ENCODE results near the gene CAP2.

Gene CAP2

GRCh38 chr6:17477356-17477755 lies 84.0 kb downstream of the CAP2 start:
- no peak for DNase-seq

DNA sequence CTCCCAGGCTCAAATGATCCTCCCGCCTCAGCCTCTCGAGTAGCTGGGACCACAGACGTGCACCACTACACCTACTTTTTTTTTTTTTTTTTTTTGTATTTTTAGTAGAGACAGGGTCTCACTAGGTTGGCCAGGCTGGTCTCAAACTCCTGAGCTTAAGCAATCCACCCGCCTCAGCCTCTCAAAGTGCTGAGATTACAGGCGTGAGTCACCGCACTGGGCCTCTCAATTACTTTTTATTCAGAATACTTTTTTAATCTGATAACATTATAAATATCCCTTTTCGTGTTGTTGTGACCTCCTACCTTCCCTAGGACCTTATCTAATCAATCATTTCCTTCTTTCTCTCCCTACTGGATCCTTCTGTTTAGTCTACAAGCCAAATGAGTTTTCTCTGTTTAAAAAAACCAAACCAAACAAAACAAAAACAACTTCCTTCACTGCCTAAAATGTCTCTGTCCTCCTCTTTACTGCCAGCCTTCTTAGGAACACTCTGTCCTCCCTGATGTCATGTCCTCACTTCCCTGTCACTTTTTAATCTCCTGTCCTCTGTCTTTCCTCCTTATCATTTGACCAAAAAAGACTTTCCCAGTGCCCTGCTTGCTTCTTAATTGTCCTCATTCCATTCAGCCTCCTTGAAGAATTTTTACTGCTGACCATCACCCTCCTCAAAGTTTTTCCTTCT lies 85.0 kb downstream of the CAP2 start:
- no peak for DNase-seq

DNA sequence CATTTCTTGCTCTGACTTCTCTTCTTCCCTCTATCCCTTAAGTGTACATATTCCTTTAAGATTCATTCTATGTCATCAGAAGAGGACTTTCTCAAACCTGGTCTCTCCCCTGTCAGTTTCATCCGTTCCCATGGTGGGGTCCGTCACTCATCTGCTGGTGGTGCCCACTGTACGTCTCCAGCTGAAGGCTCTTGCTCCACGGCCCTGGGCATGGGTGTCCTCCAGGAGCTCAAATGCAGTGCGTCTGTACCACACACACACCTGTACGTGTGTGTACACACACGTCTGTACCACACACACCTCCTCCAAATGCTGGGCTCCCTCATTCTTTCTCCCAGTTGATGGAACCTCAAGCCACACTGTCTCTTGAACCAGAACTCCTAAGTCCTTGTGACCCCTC lies 85.6 kb downstream of the CAP2 start:
- DNase-seq, result no peak

DNA sequence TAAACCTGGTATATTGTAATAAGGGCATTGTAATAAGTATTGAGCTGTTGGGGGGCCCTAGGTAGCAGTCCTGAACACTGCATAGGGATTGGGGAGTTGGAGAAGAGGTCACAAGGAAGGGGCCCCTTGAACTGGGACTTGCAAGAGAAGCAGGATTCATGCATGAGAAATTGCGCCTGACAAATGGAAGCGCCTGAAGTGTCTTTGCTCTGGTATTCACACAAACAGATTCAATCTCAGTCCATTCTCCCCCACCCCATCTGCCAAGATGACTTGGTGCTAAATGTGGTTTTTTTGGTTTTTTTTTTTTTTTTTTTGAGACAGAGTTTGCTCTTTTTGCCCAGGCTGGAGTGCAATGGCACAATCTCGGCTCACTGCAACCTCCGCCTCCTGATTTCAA lies 87.1 kb downstream of the CAP2 start:
- DNase-seq, result no peak

GRCh38 chr6:17482711-17483110 lies 89.3 kb downstream of the CAP2 start:
- DNase-seq, result no peak

DNA sequence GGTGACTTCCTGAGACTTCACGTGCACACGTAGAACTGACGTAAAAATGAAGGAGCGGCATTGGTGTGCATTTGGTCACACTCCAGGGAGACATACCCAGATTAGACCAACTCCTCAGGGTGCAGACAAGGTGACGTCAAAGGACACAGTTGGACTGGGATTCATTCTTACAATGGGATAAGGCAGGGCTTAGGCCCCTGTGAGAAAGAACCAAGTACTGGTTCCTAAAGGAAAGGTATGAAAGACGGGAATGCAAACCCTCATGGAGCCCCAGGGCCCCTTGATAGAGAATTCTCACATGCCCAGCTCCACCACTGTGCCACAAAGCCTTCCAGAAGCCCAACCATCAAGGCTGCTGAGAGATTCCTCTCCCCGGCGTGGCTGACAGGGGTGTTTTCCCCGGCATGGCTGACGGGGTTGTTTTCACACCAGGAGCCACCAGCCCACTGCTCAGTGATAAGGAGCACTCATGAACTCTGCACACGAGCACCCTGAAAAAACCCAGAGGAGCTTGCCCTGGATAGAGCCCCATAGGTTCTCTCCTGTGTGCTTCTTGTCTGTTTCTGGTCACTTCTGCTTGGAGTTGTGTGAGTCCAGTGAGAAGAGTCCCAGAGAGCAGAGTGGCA lies 90.1 kb downstream of the CAP2 start:
- DNase-seq, result no peak

GRCh38 chr6:17484201-17484849 lies 90.9 kb downstream of the CAP2 start:
- no peak for DNase-seq

DNA sequence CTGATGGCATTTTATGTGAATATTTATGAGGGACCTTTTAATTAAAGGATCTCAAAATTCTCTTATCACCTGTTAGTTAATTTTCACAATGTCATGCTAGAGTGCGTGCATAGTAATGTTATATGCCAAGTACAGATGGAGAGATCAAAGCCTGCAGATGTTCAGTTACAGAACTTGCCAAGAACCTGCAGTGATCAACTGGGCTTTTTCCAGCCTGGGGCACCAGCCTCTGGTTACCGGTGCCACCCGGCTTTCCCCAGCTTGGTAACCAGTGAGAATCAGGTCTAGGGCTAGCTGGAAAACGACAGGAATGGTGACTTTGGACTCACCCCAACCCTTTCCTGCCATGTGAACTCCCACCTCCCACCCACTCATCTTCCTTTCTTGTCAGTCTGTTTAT lies 91.8 kb downstream of the CAP2 start:
- DNase-seq, result no peak

- no peak for DNase-seq
These were observed 92.6 kb downstream of the CAP2 start for GRCh38 chr6:17485946-17486345.

DNA sequence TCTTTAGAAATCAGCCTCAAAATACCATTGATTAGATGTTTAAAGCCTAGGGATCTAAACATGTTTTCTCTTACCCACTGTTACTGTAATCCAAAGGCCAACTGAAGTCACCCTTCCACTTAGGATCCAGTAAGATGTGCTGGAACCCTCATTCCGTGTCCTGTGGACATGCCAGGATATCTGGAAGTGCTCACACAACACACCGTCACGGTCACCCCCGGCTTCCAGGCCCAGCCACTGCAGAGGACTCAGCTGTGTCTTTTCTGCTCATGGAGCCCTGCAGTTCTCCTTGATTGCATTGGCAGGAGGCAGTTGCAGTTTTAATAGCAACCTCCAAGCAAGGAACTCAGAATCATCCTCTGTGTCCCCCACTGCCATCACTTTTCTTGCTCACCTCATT lies 93.3 kb downstream of the CAP2 start:
- no peak for DNase-seq

GRCh38 chr6:17490724-17491123 lies 97.3 kb downstream of the CAP2 start:
- no peak for DNase-seq

DNA sequence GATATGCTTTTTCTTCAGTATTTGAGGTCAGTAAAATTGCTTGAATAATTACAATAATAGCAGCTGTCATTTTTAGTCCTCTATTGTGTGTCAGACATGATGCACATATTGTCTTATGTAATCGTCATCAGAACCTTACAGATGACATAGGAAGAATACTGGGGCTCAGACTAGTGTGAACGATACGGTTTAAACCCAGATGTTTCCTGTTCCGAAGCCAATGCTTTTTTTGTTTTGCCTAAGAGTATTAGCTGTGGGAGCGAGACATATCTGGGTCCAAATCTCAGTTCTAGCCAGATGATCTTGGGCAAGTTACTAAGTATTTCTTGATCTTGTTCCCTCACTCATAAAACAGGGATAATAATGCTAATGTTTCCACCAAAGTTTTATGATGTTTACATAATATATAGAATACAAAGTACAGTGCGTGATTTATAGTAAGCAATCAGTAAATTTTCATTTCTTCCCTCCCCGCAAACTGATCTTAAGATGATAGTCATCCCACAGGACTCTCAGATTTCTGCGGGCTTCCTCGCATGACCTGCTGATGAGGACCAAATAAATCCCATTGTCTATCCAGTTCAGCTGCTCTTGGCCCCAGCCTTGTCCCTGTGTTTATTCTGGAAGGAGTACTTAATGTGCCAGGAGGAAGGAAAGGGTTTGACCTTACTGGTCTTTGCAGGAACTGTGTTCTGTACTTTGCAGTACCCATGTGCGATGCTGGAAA lies 98.2 kb downstream of the CAP2 start:
- DNase-seq, result no peak

GRCh38 chr6:17492350-17492749 lies 99.0 kb downstream of the CAP2 start:
- DNase-seq, result no peak

DNA sequence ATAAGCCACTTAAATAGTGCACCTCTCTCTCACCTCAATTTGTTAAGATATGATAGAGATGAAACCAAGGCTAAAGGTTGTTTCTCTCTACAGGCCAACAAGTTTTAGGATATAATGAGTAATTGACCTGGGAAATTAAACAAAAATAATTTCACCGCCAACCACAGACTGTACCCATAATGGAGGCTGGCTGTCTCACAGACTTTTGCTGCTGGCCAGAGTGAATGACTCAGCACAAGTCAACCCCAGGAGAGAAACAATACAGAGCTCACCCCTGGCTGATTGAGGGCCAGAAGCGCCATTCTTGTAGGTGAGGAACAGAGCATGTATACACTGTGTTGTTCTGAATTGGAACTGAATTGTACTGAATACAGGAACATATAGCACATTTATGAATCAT lies 99.9 kb downstream of the CAP2 start:
- no peak for DNase-seq

- no peak for DNase-seq
These were observed 100.8 kb downstream of the CAP2 start for GRCh38 chr6:17494177-17494576.

DNA sequence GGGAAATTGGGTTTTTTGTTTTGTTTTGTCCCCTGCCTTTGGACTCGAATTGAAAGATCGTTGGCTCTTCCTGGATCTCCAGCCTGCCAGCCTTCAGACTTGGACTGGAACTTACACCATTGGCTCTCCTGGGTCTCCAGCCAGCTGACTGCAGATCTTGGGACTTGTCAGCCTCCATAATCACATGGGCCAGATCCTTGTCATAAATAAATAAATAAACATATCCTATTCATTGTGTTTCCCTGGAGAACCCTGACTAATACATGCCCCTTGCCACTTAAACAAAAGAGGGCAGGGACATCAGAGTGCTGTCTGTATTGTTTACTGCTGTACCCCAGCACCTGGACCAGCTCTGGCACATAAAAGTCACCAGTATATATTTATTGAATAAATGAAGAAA lies 101.5 kb downstream of the CAP2 start:
- DNase-seq, result no peak

DNA sequence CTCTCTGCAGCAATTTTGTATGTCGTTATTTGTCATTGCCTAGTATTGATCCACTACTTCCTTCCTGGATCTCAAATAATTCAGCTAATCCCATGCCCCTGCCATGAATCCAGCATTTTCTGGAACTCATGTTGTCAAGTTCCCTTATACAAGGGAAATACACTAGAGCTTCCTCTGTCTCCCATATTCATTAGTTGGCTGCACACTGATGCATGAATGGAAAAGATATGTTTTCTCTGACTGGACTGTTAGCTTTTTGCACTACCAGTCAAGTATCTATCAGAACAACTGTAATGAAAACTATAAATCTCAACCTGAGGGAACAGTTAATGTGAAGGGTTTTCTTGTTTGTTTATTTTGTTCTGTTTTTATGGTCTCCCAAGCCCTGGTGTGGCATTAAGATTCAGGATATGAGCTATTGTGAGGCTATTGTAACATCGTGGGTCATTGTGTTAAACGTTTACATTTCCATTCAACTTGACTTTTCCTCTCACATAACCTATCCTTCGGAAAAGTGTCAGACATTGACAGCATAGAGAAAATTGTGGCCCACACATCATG lies 104.2 kb downstream of the CAP2 start:
- no peak for DNase-seq

- DNase-seq, result no peak
These were observed 108.0 kb downstream of the CAP2 start for GRCh38 chr6:17501442-17501841.

GRCh38 chr6:17501982-17502704 lies 108.7 kb downstream of the CAP2 start:
- no peak for DNase-seq

DNA sequence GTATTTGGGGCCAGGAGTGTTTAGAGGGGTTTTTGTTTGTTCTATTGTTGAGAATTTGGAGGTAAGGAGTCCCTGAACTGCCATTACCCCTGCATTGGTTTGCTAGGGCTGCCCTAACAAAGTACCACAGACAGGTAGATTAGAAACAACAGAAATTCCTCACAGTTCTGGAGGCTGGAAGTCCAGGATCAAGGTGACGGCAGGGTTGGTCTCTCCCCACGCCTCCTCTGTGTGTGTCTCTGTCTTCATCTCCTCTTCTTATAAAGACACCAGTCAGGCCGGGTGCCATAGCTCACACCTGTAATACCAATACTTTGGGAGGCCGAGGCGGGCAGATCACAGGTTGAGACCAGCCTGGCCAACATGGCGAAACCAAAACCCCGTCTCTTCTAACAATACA lies 109.7 kb downstream of the CAP2 start:
- no peak for DNase-seq

- no peak for DNase-seq
These were observed 110.6 kb downstream of the CAP2 start for GRCh38 chr6:17504005-17504404.

- DNase-seq, result no peak
These were observed 111.7 kb downstream of the CAP2 start for GRCh38 chr6:17505062-17505476.

DNA sequence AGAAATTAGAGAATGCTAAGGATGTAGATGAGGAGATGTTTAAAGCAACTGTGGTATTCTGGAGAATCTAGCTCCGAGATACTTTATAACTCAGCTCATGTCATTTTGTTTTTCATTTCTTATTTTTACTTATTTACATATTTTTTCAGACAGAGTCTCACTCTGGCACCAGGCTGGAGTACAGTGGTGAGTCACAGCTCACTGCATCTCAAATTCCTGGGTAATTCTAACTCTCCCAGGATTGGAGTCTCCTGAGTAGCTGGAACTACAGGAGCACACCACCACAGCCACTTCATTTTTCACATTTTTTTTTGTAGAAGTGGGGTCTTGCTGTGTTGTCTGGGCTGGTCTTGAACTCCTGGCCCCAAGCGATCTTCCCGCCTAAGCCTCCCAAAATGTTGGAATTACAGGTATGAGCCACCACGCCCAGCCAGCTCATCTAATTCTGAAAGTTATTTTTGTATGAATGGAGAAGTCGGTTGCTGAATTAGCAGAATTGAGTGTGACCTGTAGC lies 112.4 kb downstream of the CAP2 start:
- DNase-seq, result no peak
